HL-60 (cell line): ENCODE results near the gene PPM1E.

ENCODE experiments used
- CTCF ChIP-seq: IDR thresholded peaks from one replicate; pipeline ENCODE4 v1.5.1; 2011; ENCODE audit warnings: low read length, control low read depth, inconsistent platforms; ENCODE audit not compliant: insufficient read depth
- GABPA ChIP-seq: IDR thresholded peaks from 2 replicates; pipeline ENCODE4 v1.6.1; 2012; ENCODE audit warnings: low read depth
- POLR2AphosphoS5 ChIP-seq: IDR thresholded peaks from 2 replicates; pipeline ENCODE4 v1.6.1; 2012; ENCODE audit warnings: low read depth
- REST ChIP-seq: IDR thresholded peaks from 2 replicates; pipeline ENCODE4 v1.6.1; 2012; ENCODE audit warnings: low read depth; ENCODE audit not compliant: insufficient replicate concordance
- SPI1 ChIP-seq: IDR thresholded peaks from 2 replicates; pipeline ENCODE4 v1.6.1; 2012; ENCODE audit warnings: low read depth, mild to moderate bottlenecking, borderline replicate concordance

- TF ChIP-seq SPI1 (no peak), CTCF (no peak), GABPA (no peak), POLR2AphosphoS5 (no peak), REST (no peak)
These were observed 248.2 kb downstream of the PPM1E start for GRCh38 chr17:59003860-59004259.
